Epithelial cell of proximal tubule (primary cell): Measurements from ENCODE around the gene ORM1. TPM values are rescaled to one million over a fixed set of nuclear protein-coding genes. Genes with fewer than 3 reads are reported as not detected.
A peak's percentile ranks its signal among the peaks of the same experiment; 100 is the strongest.

Experiments used
- DNase-seq: peaks from one replicate; pipeline ENCODE4 v3.0.0-alpha.2; 2011; ENCODE audit warnings: low read depth
- H3K4me3 ChIP-seq: 2 replicates; pipeline ENCODE4 v1.5.1; 2011; ENCODE audit warnings: low read depth, mild to moderate bottlenecking, low read length
- CTCF ChIP-seq: conservative IDR thresholded peaks from 2 replicates; pipeline ENCODE4 v1.5.1; 2012; ENCODE audit warnings: low read depth, mild to moderate bottlenecking, low read length
- total RNA-seq: library from RNA; depleted of rRNA; stranded (reverse); fragments of >200 nt; gene quantifications from 2 replicates; pipeline ENCODE4 v1.2.3, GENCODE V29; 2015

The ORM1 gene
- total RNA-seq, 1 donor from 2014 or later = not detected

GRCh38 chr9:114287763-114288192 lies 35.1 kb upstream of the ORM1 start:
- TF ChIP-seq CTCF = no peak
- no peak for DNase-seq
- H3K4me3 ChIP-seq = no peak overlapping the region

GRCh38 chr9:114288193-114289091 lies 34.5 kb upstream of the ORM1 start:
- no peak for DNase-seq
- no peak overlapping the region for H3K4me3 ChIP-seq
- TF ChIP-seq CTCF = no peak

GRCh38 chr9:114289106-114289505 lies 33.8 kb upstream of the ORM1 start:
- no peak for DNase-seq
- H3K4me3 ChIP-seq = no peak overlapping the region
- TF ChIP-seq CTCF = no peak

GRCh38 chr9:114289571-114290481 lies 33.1 kb upstream of the ORM1 start:
- TF ChIP-seq CTCF = no peak
- DNase-seq = no peak
- no peak overlapping the region for H3K4me3 ChIP-seq

- TF ChIP-seq CTCF = no peak
- no peak for DNase-seq
- no peak overlapping the region for H3K4me3 ChIP-seq
Measured at GRCh38 chr9:114290561-114290986, 32.3 kb upstream of the ORM1 start.

GRCh38 chr9:114291064-114291474 lies 31.8 kb upstream of the ORM1 start:
- TF ChIP-seq CTCF = peak; percentile 79
- DNase-seq = no peak
- H3K4me3 ChIP-seq = no peak overlapping the region
